GM12878 (cell line): ENCODE data around the gene DCDC2C. TPM values are rescaled to one million over a fixed set of nuclear protein-coding genes. Genes with fewer than 3 reads are reported as not detected.

Experiments used
- ATAC-seq: fragments of 200-7000 bp; cut with Tn5 transposase; 3 replicates; pipeline ENCODE4 v1.9.1; 2020; ENCODE audit warnings: mild to moderate bottlenecking, moderate library complexity
- BruUV-seq: library from RNA; stranded (reverse); fragments of 400-500 nt; replicated peaks from 2 replicates; lab custom pipeline; 2021; lab: Mats Ljungman, UMichigan
- CTCF ChIA-PET: fragments of 300-600 bp; sonication (Branson Sonifier 250); formaldehyde crosslinking; extraction: SDS; loops from one replicate; lab custom pipeline; 2021; ENCODE audit warnings: inconsistent platforms; lab: Yijun Ruan, JAX
- POLR2A ChIA-PET: fragments of 350-600 bp; formaldehyde crosslinking; extraction: SDS; loops from one replicate; lab custom pipeline; 2021; ENCODE audit warnings: inconsistent platforms; lab: Charles Lee
- RAD21 ChIA-PET: fragments of 300-600 bp; sonication (Branson Sonifier 250); formaldehyde crosslinking; loops from one replicate; lab custom pipeline; 2023; ENCODE audit warnings: antibody characterized with exemption; ENCODE audit not compliant: unreplicated experiment; lab: Charles Lee
- SMC1A ChIA-PET: fragments of 300-600 bp; sonication (Branson Sonifier 250); formaldehyde crosslinking; loops from one replicate; lab custom pipeline; 2023; ENCODE audit not compliant: unreplicated experiment, uncharacterized antibody; lab: Charles Lee
- DNase-seq: peaks from one replicate; pipeline ENCODE4 v3.0.0-alpha.2; 2011; ENCODE audit warnings: low read depth, low spot score
- FAIRE-seq: peaks from 3 replicates; lab custom pipeline; 2011; peaks lifted over from hg19 to GRCh38; lab: Jason Lieb, UNC
- H2AFZ ChIP-seq: 2 replicates; pipeline ENCODE4 v1.6.0; 2011; ENCODE audit warnings: low read depth, low read length, control low read depth; ENCODE audit not compliant: control insufficient read depth
- H3K27ac ChIP-seq: 2 replicates; pipeline ENCODE4 v1.5.1; 2011; ENCODE audit warnings: control low read depth; ENCODE audit not compliant: control insufficient read depth, insufficient read depth
- H3K27me3 ChIP-seq, 2 experiments: replicated peaks in 1 of 2; 2 replicates each; pipeline versions ENCODE4 v1.6.0 to v1.6.1; 2011; ENCODE audit warnings: low read length in 1 of 2; ENCODE audit not compliant: control insufficient read depth in 2 of 2, insufficient read depth in 2 of 2
- H3K36me3 ChIP-seq, 2 experiments: 2 replicates each; pipeline ENCODE4 v1.5.1; 2011; ENCODE audit warnings: low read length in 1 of 2; ENCODE audit not compliant: control insufficient read depth in 2 of 2, insufficient read depth in 2 of 2
- H3K4me1 ChIP-seq: 2 replicates; pipeline ENCODE4 v1.6.1; 2011; ENCODE audit warnings: mild to moderate bottlenecking, low read length, moderate library complexity, mixed read lengths; ENCODE audit not compliant: control insufficient read depth, insufficient read depth
- H3K4me2 ChIP-seq: 2 replicates; pipeline ENCODE4 v1.6.0; 2011; ENCODE audit warnings: control low read depth; ENCODE audit not compliant: control insufficient read depth, insufficient read depth
- H3K4me3 ChIP-seq: fragments of 200-600 bp; sonication (generic); 2 replicates; pipeline ENCODE4 v1.5.1; 2016
- H3K79me2 ChIP-seq: 2 replicates; pipeline ENCODE4 v1.6.0; 2011; ENCODE audit warnings: low read length; ENCODE audit not compliant: control insufficient read depth, insufficient read depth
- H3K9ac ChIP-seq: 2 replicates; pipeline ENCODE4 v1.8.0; 2011; ENCODE audit warnings: low read length, control low read depth, mixed read lengths; ENCODE audit not compliant: control insufficient read depth, insufficient read depth
- H3K9me3 ChIP-seq: replicated peaks from 3 replicates; pipeline ENCODE4 v1.5.1; 2011; ENCODE audit warnings: mild to moderate bottlenecking, low read length; ENCODE audit not compliant: control insufficient read depth, insufficient read depth
- H4K20me1 ChIP-seq: 2 replicates; pipeline ENCODE4 v1.6.0; 2011; ENCODE audit not compliant: control insufficient read depth, insufficient read depth
- ATF7 ChIP-seq: fragments of 450-650 bp; IDR thresholded peaks from 2 replicates; pipeline ENCODE4 v1.6.1; 2016; ENCODE audit warnings: low read depth, mild to moderate bottlenecking
- BHLHE40 ChIP-seq, 2 experiments: fragments of 450-650 bp in 1 of 2; IDR thresholded peaks; 2 replicates each; pipeline ENCODE4 v1.6.1; 2011 to 2017; ENCODE audit warnings: low read depth in 2 of 2, borderline replicate concordance in 1 of 2, improper control_type of control experiment in 1 of 2, low read length in 1 of 2, mild to moderate bottlenecking in 1 of 2
- HDGF ChIP-seq: fragments of 450-650 bp; IDR thresholded peaks from 2 replicates; pipeline ENCODE4 v1.6.1; 2016; ENCODE audit warnings: antibody characterized with exemption
- KDM1A ChIP-seq: fragments of 200-600 bp; sonication (generic); IDR thresholded peaks from 2 replicates; pipeline ENCODE4 v1.6.1; 2016; ENCODE audit warnings: borderline replicate concordance
- RUNX3 ChIP-seq: IDR thresholded peaks from 2 replicates; pipeline ENCODE4 v1.6.1; 2012; ENCODE audit warnings: low read length, inconsistent platforms
- SIN3A ChIP-seq: IDR thresholded peaks from 2 replicates; pipeline ENCODE4 v1.6.1; 2012; ENCODE audit warnings: low read depth, low read length, improper control_type of control experiment
- SPI1 ChIP-seq: IDR thresholded peaks from 2 replicates; pipeline ENCODE4 v1.6.1; 2011; ENCODE audit warnings: low read depth, mild to moderate bottlenecking, low read length, moderate library complexity, borderline replicate concordance; ENCODE audit not compliant: insufficient read depth
- WGBS: methylation state at CpG from one replicate; pipeline ENCODE4 v1.1.6; 2016; ENCODE audit warnings: low lambda C conversion rate; ENCODE audit not compliant: insufficient replicate concordance, insufficient coverage; ENCODE audit errors: missing lambda C conversion rate; 5-methylcytosine and 5-hydroxymethylcytosine counted together
- in situ Hi-C: fragments of 300-500 bp; cut with MboI; formaldehyde crosslinking; loops from 9 replicates; pipeline ENCODE4 v1.14.3; 2018; ENCODE audit warnings: mixed read lengths
- intact Hi-C: fragments of 100-400 bp; cut with micrococcal nuclease; formaldehyde crosslinking; loops from one replicate; pipeline ENCODE4 v1.14.2; 2022; ENCODE audit not compliant: unreplicated experiment
- polyA plus RNA-seq, 11 experiments: library from polyadenylated mRNA; depleted of rRNA in 4 of 11; unstranded in 6 of 11; stranded (reverse) in 5 of 11; fragments of >200 nt; fragmentation: Nextera tagmentation in 4 of 11; fragmentation: Illumina TruSeq in 1 of 11; extraction: Ambion mirVana in 4 of 11; extraction: Trizol in 1 of 11; gene quantifications; 1 replicate in 1 of 11; 2 replicates in 10 of 11; pipeline versions ENCODE4 v1.2.1 to v1.2.3, GENCODE V29; 2011 to 2016; ENCODE audit warnings: inconsistent platforms in 2 of 11, missing spikeins in 2 of 11, low read depth in 1 of 11
- total RNA-seq, 4 experiments: library from RNA; depleted of rRNA in 3 of 4; stranded (reverse); fragments of >200 nt in 3 of 4; fragmentation: Illumina TruSeq in 1 of 4; extraction: Trizol in 1 of 4; gene quantifications; 2 replicates each; pipeline versions ENCODE4 v1.2.1 to v1.2.3, GENCODE V29; 2013 to 2021
- TF ChIP-seq, protein P1 (sequence below): fragments of 450-650 bp; IDR thresholded peaks from 2 replicates; pipeline ENCODE4 v1.6.1; 2017; ENCODE audit warnings: mild to moderate bottlenecking
- TF ChIP-seq, protein P2 (sequence below): fragments of 150-350 bp; IDR thresholded peaks from 2 replicates; pipeline ENCODE4 v1.6.1; 2014; ENCODE audit warnings: mild to moderate bottlenecking, low read depth, low read length
- TF ChIP-seq, protein P3 (sequence below): fragments of 450-650 bp; IDR thresholded peaks from 2 replicates; pipeline ENCODE4 v1.6.1; 2018; ENCODE audit warnings: mild to moderate bottlenecking, low read depth, moderate library complexity; ENCODE audit not compliant: partially characterized antibody
- TF ChIP-seq, protein P4 (sequence below): fragments of 450-650 bp; IDR thresholded peaks from 2 replicates; pipeline ENCODE4 v1.6.1; 2017; ENCODE audit warnings: mild to moderate bottlenecking, low read depth, inconsistent platforms; ENCODE audit not compliant: poor library complexity, severe bottlenecking

Gene DCDC2C
- total and polyA plus RNA-seq, 10 of the 15 experiments (the other 5 are each of a cell fraction or from before 2014, with no cell fraction given): not detected

DNA sequence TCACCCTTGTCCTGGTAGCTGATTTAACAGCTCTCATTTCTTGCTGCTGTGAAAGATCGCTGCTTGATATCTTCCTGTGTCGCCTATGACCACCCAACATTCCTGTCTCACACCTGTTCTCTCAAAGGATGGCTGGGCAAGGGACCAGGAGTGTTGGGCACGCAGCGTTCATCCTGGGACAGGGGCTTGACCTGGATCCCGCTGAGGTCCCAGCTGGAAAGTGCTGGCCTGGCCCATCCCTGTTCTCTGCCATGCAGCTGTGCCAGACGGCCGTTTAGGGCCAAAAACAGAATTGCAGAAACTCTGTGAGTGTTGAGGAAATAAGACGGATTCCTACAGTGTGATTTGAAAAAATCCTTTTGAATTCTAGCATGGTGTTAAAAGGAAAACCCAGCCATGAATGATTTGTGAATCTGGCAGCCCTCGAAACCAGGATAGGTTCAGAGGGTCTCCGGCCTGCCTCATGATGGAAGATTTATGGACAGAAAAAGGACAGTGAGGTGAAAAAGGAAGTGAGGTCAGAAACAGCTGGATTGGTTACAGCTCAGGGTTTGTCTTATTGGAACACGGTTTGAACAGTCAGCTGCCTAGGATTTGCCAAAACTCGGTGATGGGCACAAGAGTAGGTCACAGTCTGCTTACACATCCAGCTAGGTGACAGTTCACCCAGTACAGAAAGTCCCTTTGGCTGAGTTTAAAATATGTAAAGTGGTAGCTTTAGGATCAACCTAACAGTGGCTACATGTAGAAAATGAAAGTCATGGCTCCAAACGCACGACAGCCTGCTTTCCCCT lies 164.8 kb downstream of the DCDC2C start:
- Histone ChIP-seq H4K20me1 (no peaks in the 10 kb centered on the region), H3K27ac (no peak overlapping the region), H3K4me2 (no peak overlapping the region), H3K4me1 (no peaks in the 10 kb centered on the region), H3K9me3 (no peaks in the 10 kb centered on the region), H3K79me2 (no peaks in the 10 kb centered on the region), H3K9ac (no peak overlapping the region), H2AFZ (no peak overlapping the region), H3K36me3 (no peaks in the 10 kb centered on the region), H3K4me3 (no peak overlapping the region), H3K27me3 (no peaks in the 10 kb centered on the region; a peak in 2 of 4 replicates)
- DNase-seq (no peak), ATAC-seq (no peak), FAIRE-seq (no peak)
- POLR2A ChIA-PET: no interaction called here
- CTCF ChIA-PET: no interaction called here
- RAD21 ChIA-PET: no interaction called here
- intact Hi-C loops: no loop called here
- SMC1A ChIA-PET: no interaction called here
- in situ Hi-C loops: no loop called here
- no TSS peak for BruUV-seq
- WGBS: 10% methylated on average over 14 of the region's 14 CpGs
- TF ChIP-seq, protein P1, sequence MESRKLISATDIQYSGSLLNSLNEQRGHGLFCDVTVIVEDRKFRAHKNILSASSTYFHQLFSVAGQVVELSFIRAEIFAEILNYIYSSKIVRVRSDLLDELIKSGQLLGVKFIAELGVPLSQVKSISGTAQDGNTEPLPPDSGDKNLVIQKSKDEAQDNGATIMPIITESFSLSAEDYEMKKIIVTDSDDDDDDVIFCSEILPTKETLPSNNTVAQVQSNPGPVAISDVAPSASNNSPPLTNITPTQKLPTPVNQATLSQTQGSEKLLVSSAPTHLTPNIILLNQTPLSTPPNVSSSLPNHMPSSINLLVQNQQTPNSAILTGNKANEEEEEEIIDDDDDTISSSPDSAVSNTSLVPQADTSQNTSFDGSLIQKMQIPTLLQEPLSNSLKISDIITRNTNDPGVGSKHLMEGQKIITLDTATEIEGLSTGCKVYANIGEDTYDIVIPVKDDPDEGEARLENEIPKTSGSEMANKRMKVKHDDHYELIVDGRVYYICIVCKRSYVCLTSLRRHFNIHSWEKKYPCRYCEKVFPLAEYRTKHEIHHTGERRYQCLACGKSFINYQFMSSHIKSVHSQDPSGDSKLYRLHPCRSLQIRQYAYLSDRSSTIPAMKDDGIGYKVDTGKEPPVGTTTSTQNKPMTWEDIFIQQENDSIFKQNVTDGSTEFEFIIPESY: no peak
- TF ChIP-seq, protein P2, sequence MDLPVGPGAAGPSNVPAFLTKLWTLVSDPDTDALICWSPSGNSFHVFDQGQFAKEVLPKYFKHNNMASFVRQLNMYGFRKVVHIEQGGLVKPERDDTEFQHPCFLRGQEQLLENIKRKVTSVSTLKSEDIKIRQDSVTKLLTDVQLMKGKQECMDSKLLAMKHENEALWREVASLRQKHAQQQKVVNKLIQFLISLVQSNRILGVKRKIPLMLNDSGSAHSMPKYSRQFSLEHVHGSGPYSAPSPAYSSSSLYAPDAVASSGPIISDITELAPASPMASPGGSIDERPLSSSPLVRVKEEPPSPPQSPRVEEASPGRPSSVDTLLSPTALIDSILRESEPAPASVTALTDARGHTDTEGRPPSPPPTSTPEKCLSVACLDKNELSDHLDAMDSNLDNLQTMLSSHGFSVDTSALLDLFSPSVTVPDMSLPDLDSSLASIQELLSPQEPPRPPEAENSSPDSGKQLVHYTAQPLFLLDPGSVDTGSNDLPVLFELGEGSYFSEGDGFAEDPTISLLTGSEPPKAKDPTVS: no peak
- TF ChIP-seq SIN3A (no peak), RUNX3 (no peak), SPI1 (no peak), ATF7 (no peak), KDM1A (no peak), HDGF (no peak), BHLHE40 (IDR thresholded peaks at IDR 0.05; ENCODE audit: borderline replicate concordance in 1 of 2, low read depth in 2 of 2, low read length in 1 of 2) (no peak)
- TF ChIP-seq, protein P3, sequence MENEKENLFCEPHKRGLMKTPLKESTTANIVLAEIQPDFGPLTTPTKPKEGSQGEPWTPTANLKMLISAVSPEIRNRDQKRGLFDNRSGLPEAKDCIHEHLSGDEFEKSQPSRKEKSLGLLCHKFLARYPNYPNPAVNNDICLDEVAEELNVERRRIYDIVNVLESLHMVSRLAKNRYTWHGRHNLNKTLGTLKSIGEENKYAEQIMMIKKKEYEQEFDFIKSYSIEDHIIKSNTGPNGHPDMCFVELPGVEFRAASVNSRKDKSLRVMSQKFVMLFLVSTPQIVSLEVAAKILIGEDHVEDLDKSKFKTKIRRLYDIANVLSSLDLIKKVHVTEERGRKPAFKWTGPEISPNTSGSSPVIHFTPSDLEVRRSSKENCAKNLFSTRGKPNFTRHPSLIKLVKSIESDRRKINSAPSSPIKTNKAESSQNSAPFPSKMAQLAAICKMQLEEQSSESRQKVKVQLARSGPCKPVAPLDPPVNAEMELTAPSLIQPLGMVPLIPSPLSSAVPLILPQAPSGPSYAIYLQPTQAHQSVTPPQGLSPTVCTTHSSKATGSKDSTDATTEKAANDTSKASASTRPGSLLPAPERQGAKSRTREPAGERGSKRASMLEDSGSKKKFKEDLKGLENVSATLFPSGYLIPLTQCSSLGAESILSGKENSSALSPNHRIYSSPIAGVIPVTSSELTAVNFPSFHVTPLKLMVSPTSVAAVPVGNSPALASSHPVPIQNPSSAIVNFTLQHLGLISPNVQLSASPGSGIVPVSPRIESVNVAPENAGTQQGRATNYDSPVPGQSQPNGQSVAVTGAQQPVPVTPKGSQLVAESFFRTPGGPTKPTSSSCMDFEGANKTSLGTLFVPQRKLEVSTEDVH: no peak
- TF ChIP-seq, protein P4, sequence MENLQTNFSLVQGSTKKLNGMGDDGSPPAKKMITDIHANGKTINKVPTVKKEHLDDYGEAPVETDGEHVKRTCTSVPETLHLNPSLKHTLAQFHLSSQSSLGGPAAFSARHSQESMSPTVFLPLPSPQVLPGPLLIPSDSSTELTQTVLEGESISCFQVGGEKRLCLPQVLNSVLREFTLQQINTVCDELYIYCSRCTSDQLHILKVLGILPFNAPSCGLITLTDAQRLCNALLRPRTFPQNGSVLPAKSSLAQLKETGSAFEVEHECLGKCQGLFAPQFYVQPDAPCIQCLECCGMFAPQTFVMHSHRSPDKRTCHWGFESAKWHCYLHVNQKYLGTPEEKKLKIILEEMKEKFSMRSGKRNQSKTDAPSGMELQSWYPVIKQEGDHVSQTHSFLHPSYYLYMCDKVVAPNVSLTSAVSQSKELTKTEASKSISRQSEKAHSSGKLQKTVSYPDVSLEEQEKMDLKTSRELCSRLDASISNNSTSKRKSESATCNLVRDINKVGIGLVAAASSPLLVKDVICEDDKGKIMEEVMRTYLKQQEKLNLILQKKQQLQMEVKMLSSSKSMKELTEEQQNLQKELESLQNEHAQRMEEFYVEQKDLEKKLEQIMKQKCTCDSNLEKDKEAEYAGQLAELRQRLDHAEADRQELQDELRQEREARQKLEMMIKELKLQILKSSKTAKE: no peak
